IPS-15b (cell line): Measurements from ENCODE around the gene PRDX2.

ENCODE experiments used
- H3K27me3 ChIP-seq: one replicate; pipeline ENCODE4 v1.6.1; 2013; ENCODE audit warnings: low read length; ENCODE audit not compliant: control insufficient read depth, insufficient read depth
- H3K36me3 ChIP-seq: one replicate; pipeline ENCODE4 v1.6.1; 2013; ENCODE audit warnings: low read length; ENCODE audit not compliant: control insufficient read depth, insufficient read depth
- H3K4me1 ChIP-seq: one replicate; pipeline ENCODE4 v1.6.1; 2013; ENCODE audit warnings: mild to moderate bottlenecking, low read length; ENCODE audit not compliant: control insufficient read depth, insufficient read depth
- H3K4me3 ChIP-seq: one replicate; pipeline ENCODE4 v1.5.1; 2013; ENCODE audit warnings: low read depth, low read length
- H3K9ac ChIP-seq: one replicate; pipeline ENCODE4 v1.6.1; 2013; ENCODE audit warnings: low read depth, mild to moderate bottlenecking, low read length
- H3K9me3 ChIP-seq: one replicate; pipeline ENCODE4 v1.6.1; 2013; ENCODE audit warnings: mild to moderate bottlenecking, low read length; ENCODE audit not compliant: control insufficient read depth, insufficient read depth

Gene PRDX2

GRCh38 chr19:12796146-12797071 lies 5.2 kb downstream of the PRDX2 start:
- H3K9ac ChIP-seq, result no peak overlapping the region
- no peaks in the 10 kb centered on the region for H3K27me3 ChIP-seq
- peaks cover 17% of the 10 kb centered on the region for H3K36me3 ChIP-seq
- peaks cover 15% of the 10 kb centered on the region for H3K4me1 ChIP-seq
- peak overlapping the region; percentile 28 for H3K4me3 ChIP-seq
- no peaks in the 10 kb centered on the region for H3K9me3 ChIP-seq

GRCh38 chr19:12794971-12795381 lies 6.6 kb downstream of the PRDX2 start:
- peaks cover 3% of the 10 kb centered on the region for H3K27me3 ChIP-seq
- H3K4me3 ChIP-seq, result no peak overlapping the region
- peaks cover 16% of the 10 kb centered on the region for H3K4me1 ChIP-seq
- no peaks in the 10 kb centered on the region for H3K9me3 ChIP-seq
- peaks cover 8% of the 10 kb centered on the region for H3K36me3 ChIP-seq
- no peak overlapping the region for H3K9ac ChIP-seq

- peaks cover 2% of the 10 kb centered on the region for H3K36me3 ChIP-seq
- H3K4me3 ChIP-seq, result peak overlapping the region; percentile 49
- H3K9me3 ChIP-seq, result no peaks in the 10 kb centered on the region
- peaks cover 3% of the 10 kb centered on the region for H3K27me3 ChIP-seq
- peaks cover 16% of the 10 kb centered on the region for H3K4me1 ChIP-seq
- no peak overlapping the region for H3K9ac ChIP-seq
These were observed 7.2 kb downstream of the PRDX2 start for GRCh38 chr19:12794196-12794941.

- no peaks in the 10 kb centered on the region for H3K36me3 ChIP-seq
- no peaks in the 10 kb centered on the region for H3K9me3 ChIP-seq
- peak overlapping the region; percentile 87 for H3K4me3 ChIP-seq
- no peak overlapping the region for H3K9ac ChIP-seq
- H3K27me3 ChIP-seq, result peaks cover 3% of the 10 kb centered on the region
- peaks cover 16% of the 10 kb centered on the region for H3K4me1 ChIP-seq
These were observed 8.1 kb downstream of the PRDX2 start for GRCh38 chr19:12793290-12794195.

- Histone ChIP-seq H3K36me3 (no peaks in the 10 kb centered on the region), H3K4me1 (peaks cover 22% of the 10 kb centered on the region), H3K9ac (peak overlapping the region; percentile 37), H3K27me3 (peaks cover 3% of the 10 kb centered on the region), H3K9me3 (no peaks in the 10 kb centered on the region), H3K4me3 (peak overlapping the region; percentile 87)
These were observed 8.7 kb downstream of the PRDX2 start for GRCh38 chr19:12792853-12793289.

GRCh38 chr19:12792051-12792852 lies 9.3 kb downstream of the PRDX2 start:
- Histone ChIP-seq H3K9ac (peak overlapping the region; percentile 70), H3K27me3 (peaks cover 3% of the 10 kb centered on the region), H3K4me1 (peaks cover 22% of the 10 kb centered on the region), H3K4me3 (peak overlapping the region; percentile 87), H3K9me3 (no peaks in the 10 kb centered on the region), H3K36me3 (no peaks in the 10 kb centered on the region)

GRCh38 chr19:12791345-12792050 lies 10.1 kb downstream of the PRDX2 start, which contains the start of gene JUNB:
Gene JUNB (plus strand): TSS chr19:12791486. CDS start chr19:12791772, 286 bp downstream.
- no peaks in the 10 kb centered on the region for H3K36me3 ChIP-seq
- H3K9ac ChIP-seq, result peak within 1 kb of the TSS; percentile 70
- H3K4me3 ChIP-seq, result peak within 1 kb of the TSS; percentile 87
- H3K27me3 ChIP-seq, result peaks cover 3% of the 10 kb centered on the region
- H3K9me3 ChIP-seq, result no peaks in the 10 kb centered on the region
- H3K4me1 ChIP-seq, result peaks cover 22% of the 10 kb centered on the region

- Histone ChIP-seq H3K36me3 (no peaks in the 10 kb centered on the region), H3K9ac (no peak overlapping the region), H3K27me3 (peaks cover 3% of the 10 kb centered on the region), H3K4me3 (peak overlapping the region; percentile 87), H3K9me3 (no peaks in the 10 kb centered on the region), H3K4me1 (peaks cover 16% of the 10 kb centered on the region)
These were observed 10.8 kb downstream of the PRDX2 start for GRCh38 chr19:12790628-12791344.

GRCh38 chr19:12789904-12790619 lies 11.5 kb downstream of the PRDX2 start:
- H3K36me3 ChIP-seq, result no peaks in the 10 kb centered on the region
- H3K9ac ChIP-seq, result no peak overlapping the region
- H3K9me3 ChIP-seq, result no peaks in the 10 kb centered on the region
- H3K4me3 ChIP-seq, result peak overlapping the region; percentile 87
- H3K4me1 ChIP-seq, result peaks cover 14% of the 10 kb centered on the region
- H3K27me3 ChIP-seq, result peaks cover 3% of the 10 kb centered on the region
